Activated CD4-positive, alpha-beta T cell treated with anti-CD3 and anti-CD28 coated beads, Interleukin-2, amount 50 U/mL, for 1 hour (primary cell): ENCODE results near the gene PODN.

ENCODE experiments used
- DNase-seq: peaks from one replicate; pipeline ENCODE4 v3.0.0-alpha.2; 2020

Gene PODN

DNA sequence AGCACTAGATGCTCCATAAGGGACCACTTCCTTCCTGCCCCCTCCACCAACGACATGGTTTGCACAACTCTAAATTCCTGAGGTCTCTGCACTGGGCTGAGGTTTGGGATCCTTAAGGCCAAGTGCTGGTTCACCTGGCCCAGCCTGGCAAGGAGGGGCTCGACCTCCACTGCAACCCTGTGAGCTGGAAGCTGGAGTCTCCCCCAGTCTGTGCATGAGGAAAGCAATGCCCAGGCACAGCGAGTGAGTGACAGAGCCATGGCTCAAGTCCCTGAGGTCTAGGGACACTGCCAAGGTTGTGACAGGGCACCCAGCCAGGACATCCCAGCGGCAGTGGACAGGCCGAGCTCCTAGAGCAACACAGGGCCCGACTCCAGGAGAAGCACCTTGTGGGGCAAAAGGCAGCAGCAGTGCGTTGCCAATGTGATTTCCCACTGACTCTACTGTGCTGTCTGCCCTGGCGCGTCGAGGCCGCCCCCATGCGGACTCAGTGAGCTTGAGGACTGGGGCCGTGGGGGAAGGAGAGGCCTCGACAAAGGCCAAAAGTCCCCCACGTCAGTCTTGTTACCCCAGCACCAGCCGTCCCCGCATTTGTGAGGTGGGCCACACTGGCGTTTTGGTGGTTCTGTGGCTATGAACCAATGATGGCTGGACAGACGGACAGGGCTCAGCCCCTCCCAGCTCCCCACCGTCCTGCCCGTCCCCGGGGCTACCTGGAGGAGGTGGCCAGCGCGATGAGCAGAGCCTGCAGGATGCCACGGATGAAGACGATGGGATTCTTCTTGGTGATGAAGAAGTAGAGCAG, 30.0 kb downstream of the PODN start:
- DNase-seq, result no peak

DNA sequence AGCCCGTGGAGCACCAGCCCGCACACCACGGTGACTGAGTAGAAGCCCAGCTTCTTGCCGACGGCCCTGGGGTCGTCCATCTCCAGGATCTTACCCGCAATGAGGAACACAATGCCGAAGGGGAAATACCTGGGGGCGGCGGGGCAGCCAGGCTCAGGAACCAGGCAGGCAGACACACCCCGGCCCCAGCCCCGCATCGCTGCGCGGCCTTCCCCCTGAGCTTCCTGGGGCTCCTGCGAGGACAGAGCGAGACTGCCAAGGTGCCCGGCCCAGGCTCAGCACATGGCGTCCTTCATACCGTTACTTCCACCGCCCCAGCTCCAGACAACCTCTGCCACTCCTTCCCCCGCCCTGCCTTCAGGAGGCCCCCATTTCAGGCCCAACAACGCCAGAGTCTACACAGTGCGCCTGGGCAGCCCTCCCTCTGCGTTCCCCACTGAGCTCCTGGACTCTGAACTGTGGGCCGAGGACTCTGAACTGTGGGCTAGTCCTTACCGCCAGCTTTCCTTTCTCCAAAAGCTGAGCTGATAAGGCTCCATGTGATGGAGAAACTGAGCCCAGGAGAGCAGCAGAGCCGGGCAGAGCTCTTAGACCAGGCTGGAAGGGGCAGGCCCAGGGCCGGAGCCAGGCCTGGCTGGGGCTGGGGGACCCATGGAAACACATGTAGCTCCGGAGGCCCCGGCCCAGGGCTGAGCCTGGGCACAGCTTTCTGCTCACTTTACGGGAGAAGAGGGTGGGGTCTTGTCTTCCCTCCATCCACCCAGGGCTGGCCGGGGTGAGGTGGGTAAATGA, 30.8 kb downstream of the PODN start:
- no peak for DNase-seq

DNA sequence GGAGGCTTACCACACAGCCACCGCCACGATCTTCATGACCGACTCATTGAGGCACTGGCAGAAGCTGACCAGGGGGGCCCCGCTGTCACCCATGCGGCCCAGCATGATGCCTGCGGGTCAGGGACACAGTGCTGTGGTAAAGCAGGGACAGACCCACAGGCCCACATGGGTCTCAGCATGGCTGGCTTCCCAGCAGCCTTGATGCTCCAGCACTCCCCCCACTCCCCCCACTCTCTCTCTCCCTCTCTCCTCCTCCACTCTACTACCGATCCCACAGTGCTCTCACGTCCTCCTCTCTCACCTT, 31.4 kb downstream of the PODN start:
- no peak for DNase-seq

DNA sequence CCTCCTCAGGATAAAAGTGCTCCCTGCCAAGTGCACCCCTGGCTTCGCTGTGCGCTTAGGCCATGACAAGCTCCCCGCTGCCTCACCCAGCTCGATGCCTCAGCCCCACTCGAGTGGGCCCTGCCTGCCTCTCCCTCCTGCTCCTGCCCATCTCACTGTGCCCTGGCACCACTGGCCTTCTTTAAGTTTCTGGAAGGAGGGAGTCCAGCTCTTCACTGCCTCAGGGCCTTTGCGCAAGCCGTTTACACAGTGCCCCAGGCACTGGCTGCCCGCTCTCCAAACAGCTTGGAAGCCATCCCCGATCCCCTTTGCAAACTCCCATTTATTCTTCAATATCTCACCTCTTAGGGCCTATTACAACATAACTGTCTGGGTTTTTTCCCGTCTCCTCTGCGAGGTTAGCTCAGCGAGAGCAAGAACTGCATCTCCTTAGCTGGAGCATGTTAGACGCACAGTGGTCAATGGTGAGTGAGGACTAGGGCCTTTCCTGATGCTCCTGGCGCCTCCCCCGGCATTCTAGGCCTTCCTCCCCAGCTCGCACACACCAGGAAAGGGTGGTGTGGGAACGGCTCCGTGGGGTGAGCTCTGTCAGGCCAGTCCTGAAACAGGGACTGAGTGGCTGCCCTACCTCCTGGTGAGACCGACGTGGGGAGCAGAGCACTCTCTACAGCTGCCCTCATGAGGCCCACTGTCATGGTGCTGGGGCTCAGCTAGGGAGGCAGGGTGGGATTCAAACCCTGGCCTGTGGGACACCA, 31.9 kb downstream of the PODN start:
- no peak for DNase-seq

DNA sequence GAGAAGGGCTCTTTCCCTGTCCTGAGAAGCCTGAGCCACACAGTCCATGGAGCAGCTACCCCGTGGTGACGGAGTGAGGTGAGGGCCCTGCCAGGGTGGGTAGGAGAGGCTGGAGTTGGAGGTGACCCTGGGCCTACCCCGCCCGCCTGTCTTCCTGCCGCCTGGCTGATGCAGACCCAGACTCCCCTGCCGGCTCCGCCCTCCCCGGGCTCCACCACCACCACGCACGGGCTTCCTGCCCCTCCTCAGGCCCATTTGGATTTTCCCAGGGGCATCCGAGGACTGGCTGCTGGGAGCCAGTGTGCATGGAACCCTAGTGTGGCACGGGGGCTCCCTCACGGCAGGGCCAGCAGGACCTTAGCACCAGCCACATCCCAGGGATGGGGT, 32.5 kb downstream of the PODN start:
- no peak for DNase-seq

DNA sequence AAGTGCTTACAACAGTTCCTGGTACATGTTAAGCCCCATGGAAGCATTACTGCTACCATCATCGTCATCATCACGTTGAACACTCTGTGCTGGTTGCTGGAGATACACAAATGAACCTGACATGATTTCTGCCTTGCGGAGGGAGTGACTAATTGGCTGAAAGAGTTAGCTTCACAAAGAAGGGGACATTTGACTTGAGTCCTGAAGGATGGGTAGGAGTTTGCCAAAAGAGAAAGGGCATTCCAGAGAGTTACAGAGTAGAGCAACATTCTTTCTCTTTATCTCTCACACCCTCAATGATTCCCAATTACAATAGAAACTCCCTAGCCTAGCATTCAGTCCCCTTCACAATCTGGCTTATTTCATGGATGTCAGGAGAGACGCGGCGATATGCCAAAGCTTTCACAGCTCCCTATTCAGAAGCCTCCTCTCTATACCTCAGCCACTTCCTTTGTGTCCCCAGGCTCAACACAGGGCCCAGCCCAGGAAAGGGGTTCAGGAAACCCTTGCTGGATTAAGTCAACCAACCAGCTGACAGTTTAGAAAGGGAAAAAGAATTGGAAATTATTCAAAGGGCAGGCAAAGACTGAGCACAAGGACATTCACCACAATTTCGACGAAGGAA, 42.4 kb downstream of the PODN start:
- DNase-seq, result no peak

DNA sequence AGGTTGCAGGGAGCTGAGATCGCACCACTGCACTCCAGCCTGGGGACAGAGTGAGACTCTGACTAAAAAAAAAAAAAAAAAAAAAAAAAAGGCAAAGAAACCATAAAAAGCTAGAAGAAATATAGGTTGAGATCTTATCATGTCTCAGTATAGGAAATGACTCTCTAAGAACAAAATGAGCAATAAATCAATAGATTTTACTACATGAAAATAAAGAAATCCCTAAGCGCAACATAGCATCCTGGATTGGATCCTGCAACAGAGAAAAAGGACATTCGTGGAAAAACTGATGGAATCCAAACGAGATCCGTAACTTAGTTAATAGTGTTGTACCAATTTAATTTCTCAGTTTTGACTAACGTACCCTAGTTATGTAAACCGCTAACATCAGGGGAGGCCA, 45.1 kb downstream of the PODN start:
- DNase-seq, result no peak

DNA sequence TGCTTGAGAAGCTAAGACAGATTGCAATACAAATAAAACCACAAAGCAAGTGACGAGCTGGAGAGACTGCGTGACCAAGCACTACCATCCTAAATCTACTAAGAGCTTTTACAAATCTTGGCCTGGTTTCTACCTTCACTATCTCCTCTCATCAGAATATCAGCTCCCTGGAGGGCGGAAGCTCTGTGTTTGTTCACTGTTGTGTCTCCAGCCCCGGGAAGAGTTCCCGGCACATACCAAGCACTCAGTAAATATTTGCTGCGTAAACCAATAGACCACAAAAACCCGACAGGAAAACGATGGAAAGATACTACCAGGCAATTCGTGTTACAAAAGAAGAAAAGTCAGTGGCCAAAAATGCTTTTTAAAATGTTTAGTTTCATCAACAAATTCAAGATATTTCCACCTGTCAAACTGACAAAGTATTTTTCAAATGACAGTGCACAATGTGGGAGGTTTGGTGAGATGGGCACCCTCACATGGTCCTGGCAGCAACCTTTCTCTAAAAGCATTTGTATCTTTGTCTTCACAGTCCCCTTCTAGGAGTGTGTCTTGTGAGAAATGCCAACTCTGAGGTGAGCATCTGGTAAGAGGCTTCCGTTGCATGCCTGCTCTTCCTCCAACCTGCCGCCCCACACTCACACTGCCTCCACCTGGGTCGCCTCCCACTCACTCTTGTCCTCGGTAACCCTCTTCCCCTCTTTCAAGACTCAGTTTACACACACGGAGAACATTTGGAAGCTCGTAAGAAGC, 45.7 kb downstream of the PODN start:
- DNase-seq, result no peak

DNA sequence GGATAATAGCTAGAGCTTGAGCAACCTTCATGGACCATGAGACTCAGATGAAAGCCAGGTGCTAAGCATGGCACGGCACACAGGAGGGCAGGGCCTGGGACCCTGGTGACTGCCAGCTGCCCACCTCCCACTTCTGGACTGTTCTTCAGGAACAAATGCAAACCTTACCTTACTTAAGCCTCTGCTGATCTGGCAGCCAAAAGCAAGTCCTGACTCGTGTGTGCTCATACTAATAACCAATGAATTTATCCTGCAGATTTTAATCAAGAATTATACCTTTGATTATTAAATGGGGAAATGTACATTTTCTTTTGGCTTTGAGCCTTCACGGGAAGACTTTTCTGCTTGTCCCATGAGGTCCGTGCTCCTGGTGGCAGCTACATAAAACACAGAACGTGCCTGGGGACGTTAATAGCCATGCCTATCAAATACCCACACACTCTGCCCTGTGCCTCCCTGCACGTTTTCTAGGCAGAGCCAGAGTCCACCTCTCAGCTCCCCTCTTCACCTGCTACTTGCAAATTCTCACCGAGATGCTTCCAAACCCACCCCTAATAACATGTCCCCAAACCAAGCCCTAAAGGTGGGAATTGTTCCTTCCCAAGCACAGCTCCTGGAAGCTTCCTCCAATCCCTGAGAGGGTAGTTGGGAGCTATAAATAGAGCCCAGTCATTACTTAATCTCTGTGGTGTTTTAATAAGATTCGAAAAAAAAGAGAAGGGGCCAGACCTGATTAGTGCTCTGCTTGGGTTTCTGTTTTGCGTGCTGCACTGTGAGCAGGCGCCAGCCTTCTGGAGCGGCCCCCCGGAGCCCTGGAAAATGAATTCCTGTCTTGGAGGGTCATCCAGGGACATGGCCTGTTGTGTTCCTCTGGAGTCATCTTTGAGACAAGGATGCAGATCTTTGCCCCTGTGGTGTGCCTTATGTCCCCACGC, 46.9 kb downstream of the PODN start:
- no peak for DNase-seq

DNA sequence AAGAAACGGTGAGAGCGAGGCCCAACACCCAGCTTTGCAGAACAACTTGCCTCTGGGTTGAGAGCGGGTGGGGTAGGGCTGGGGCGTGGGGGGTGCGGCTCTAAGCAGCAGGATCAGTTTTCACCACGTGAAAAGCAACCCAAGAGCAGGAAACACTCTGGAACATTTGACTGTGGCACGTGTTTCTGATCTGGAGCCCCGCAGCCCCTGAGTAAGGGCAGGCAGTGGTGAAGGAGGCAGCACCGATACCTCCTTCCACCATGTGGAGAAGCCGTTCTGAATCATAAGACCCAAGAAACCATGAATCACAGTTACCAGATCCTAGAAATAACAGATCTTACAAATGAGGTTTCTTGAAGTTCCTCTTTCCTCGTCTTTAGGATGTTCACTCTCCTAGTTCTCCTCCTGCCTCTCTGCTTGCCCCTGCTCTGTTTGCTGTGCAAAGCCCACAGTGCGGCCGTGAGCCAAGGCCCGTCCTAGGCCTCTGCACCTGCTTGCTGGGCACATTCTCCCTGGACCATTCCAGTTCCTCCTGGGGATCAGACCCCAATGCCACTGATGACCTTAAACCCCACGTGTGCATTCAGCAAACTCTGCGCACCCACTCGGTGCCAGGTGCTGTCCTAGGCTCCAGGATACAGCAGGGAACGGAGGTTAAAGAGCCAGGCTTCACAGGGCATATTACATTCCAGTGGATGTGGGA, 48.5 kb downstream of the PODN start:
- no peak for DNase-seq

DNA sequence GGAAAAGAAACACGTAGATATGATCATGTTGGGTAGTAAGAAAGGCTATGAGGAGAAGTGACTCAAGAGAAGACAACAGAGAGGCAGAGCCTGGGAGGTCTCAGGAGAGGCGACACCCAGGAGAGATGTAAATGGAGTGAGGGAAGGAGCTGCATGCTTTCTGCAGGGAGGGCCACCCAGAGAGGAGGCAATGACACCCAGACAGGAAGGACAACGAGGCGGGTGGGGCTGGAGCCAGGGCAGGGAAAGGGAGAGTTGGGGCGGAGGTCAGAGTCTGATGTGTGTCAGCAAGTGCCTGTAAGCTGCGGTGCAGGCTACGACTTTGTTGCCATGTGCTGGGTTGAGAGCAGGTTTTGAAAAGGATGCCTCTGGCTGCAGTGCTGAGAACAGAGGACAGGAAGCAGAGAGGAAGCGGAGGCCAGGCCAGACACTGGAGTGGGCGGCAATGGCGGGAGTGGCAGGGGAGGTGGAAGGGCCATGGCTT, 49.1 kb downstream of the PODN start:
- no peak for DNase-seq

DNA sequence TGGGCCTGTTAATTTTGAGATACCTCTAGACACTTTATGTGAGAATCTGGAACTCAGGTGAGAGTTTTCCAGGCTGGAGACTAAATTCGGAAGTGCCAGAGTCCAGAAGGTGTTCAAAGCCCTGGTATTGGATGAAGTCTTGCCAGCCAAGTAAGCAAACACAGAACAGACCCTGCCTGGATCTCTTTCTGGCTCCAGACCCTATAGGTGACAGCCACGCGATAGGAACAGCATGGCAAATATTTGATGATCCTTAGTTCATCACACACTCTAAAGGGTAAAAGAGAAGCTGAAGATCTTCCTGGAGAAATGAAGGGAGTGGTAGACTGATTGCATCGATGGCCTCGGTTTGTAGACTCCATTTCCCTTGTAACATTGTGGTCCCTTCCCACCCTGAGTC, 49.7 kb downstream of the PODN start:
- DNase-seq, result no peak

DNA sequence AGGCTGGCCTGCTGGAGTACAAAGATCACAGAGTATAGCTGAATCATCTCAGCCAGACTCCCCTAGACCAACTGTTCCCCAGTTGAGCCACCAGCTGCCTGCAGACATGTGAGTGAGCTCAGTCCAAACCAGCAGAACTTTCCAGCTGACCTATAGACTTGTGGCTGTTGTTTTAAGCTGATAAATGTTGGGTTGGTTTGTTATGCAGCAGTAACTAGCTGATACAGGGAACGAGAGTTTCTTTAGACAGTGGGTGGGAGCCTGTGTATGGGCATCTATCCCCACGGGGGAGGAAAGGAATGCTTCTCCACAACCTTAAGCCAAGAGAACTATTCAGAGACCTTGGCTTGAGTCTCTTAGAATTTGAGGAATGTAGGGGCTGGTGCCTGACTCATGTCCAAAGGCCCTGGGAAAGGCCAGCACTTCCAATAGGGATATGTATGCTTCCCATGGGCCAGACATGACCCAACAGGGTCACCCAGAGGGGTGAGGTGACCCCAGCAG, 50.3 kb downstream of the PODN start:
- no peak for DNase-seq

DNA sequence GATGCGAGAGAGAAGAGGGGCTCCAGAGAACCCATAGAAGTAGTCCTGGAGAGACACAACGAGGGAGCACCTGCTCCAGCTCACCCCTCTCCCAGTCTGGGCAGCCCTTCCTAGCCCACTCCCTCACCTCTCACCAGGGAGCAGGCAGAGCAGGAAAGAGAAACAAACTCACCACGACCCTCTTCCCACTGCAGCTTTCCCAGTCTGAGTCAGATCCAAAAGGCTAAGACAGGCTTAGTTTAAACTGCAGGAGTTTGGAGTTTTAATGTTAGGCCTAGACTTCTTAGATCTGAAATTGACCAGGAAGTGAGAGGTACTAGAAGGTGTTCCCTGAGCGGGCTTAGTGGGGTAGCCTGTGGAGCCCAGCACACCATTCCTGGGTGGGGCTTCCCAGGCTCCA, 50.8 kb downstream of the PODN start:
- no peak for DNase-seq

DNA sequence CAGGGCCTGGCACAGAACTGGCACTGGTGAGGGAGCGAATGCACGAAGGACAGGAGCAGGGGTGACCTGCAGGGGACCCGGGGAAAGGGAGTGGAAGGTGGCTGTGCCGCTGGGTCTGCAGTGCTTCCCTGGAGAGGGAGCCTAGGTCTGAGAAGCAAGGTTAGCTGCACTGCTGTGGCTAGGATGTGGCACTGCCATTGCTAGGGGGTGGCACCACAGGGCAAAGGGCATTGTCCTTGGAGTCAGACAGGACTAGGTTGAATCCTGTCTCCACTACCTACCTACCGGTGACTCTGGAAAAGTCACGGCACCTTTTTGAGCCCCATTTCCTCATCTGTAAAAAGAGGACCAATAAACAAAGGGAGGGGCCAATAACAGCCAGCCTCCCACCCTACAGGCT, 52.1 kb downstream of the PODN start:
- DNase-seq, result no peak

DNA sequence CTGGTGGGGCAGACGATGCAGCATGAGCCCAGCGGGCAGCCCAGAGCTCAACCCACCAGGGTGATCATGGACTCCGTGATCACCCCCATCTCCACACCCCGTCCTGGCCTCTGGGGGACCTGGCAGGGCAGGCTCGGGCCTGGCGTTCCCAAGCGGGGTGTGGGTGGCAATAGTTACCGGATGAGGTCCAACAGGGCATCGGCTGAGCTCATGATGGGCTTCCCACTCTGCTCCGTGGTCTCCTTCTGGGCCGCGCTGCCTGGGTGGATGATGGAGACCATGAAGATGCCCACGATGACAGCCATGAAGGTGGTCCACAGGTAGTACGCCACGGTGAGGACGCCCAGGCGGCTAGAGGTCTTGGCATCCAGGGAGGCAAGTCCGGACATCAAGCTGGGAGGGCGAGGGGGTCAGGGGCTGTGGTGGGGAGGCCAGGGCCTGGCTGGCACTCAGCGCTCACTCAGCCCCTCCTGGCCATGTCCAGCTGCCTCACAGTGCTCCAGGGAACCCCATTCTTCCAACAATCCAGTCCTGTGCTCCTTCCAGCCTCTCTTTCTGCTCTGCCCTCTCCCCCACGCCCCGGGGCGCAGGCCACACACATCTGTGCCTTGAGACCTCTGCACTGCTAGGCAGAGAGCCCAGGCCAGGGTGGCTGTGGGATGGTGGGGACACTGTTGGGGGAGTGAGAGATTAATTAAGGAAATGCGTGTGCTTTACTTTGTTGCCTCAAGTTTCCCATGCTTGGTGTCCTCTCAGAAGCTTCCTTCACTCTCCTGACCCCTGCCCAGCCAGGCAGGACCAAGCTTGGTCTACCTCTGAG, 52.8 kb downstream of the PODN start:
- DNase-seq, result no peak

DNA sequence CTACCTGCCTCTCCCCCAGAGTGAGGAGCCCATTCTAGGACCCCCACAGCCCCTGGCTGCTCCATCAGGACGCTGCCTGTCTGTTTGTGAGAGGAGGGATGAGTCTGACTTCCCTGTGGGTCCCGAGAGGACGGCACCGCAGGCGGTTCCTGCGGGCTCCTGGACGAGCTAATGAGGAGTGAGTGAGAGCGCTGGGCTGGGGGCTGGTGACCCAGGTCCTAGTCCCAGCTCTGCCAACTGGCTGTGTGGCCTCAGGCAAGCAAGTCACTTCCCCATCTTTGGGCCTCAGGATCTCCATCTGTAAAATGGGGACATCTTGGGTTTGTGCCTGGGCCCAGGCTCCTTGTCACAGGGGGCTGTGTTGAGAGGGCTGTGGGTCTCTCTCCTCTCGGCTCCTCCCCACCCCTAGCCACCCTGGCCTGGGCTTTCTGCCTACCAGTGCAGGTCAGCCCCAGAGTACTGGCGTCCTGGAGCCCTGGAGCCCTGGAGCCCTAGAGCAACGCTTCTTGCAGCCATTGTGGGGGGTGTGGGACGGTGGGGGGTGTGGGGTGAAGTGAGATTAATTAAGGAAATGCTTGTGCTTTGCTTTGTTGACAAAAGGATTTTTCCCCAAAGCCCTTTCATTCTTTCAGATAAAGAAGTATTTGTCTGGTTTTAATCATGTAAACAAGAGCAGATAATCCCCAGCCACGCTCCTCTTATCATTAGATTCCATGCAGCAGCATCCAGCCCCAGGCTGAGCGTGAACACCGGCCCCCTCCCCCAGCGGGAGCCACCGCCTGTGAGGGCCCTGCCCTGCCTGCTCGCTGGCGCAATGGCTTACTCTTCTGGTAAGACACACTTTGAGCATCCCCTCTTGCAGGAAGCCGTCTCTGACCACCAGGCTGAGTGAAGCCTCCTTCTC, 53.6 kb downstream of the PODN start:
- no peak for DNase-seq

DNA sequence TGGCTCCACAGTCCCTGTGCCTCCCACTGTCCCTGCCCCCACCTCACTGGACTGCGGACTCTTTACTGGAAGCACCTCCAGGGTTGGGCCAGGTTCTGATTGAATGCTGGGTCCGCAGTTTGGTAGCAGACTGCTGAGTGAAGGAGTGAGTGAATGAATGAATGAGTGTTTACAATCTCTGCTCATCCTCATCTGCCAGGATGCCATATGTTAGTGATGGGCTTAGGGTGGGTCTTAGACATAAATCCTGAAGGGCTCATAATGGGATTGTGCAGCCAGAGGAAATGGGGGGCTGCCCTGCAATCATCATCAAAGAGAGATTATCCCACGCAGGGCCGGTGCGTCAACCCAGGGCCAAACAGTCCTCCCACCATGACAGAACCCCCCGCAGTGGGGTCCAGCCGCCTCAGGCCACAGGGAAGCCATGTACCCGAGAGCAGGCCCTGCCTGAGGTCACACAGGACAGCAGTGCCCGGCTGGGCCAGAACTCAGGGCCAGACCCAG, 54.3 kb downstream of the PODN start:
- no peak for DNase-seq
